22Rv1 (cell line): ENCODE data around the gene DTYMK.

Experiments used
- CTCF ChIP-seq: fragments of 450-650 bp; IDR thresholded peaks from 2 replicates; pipeline ENCODE4 v1.5.1; 2017; ENCODE audit warnings: mild to moderate bottlenecking
- ZFX ChIP-seq: fragments of 450-650 bp; IDR thresholded peaks from 2 replicates; pipeline ENCODE4 v1.6.1; 2017; ENCODE audit warnings: antibody characterized with exemption, borderline replicate concordance

GRCh38 chr2:241706537-241706936 is 19.9 kb upstream of the DTYMK start:
- TF ChIP-seq CTCF: no peak
- no peak for TF ChIP-seq ZFX
